Measurements from ENCODE around the gene IGFBP5.

The IGFBP5 gene

GRCh38 chr2:216714376-216714775, 19.0 kb upstream of the IGFBP5 start:
- no peak for DNase-seq (ENCODE audit: low read depth in 2 of 2)

GRCh38 chr2:216713691-216714336, 18.5 kb upstream of the IGFBP5 start:
- no peak for DNase-seq (ENCODE audit: low read depth in 2 of 2)

GRCh38 chr2:216711348-216711747, 16.0 kb upstream of the IGFBP5 start:
- no peak for DNase-seq (ENCODE audit: low read depth in 2 of 2)

GRCh38 chr2:216710551-216711301, 15.4 kb upstream of the IGFBP5 start:
- no peak for DNase-seq (ENCODE audit: low read depth in 2 of 2)

- no peak for DNase-seq (ENCODE audit: low read depth in 2 of 2)
Measured at GRCh38 chr2:216702756-216703155, 7.4 kb upstream of the IGFBP5 start.

GRCh38 chr2:216701544-216701943, 6.2 kb upstream of the IGFBP5 start:
- DNase-seq (ENCODE audit: low read depth in 2 of 2): no peak

GRCh38 chr2:216700781-216701180, 5.4 kb upstream of the IGFBP5 start:
- no peak for DNase-seq (ENCODE audit: low read depth in 2 of 2)

- DNase-seq (ENCODE audit: low read depth in 2 of 2): no peak
Measured at GRCh38 chr2:216700088-216700567, 4.8 kb upstream of the IGFBP5 start.

- no peak for DNase-seq (ENCODE audit: low read depth in 2 of 2)
Measured at GRCh38 chr2:216698895-216699294, 3.5 kb upstream of the IGFBP5 start.

GRCh38 chr2:216698293-216698692, 2.9 kb upstream of the IGFBP5 start:
- no peak for DNase-seq (ENCODE audit: low read depth in 2 of 2)

- no peak for DNase-seq (ENCODE audit: low read depth in 2 of 2)
Measured at GRCh38 chr2:216696751-216697560, 1.6 kb upstream of the IGFBP5 start.

GRCh38 chr2:216696321-216696720, 972 bp upstream of the IGFBP5 start:
- DNase-seq (ENCODE audit: low read depth in 2 of 2): no peak

GRCh38 chr2:216694826-216695217, 527 bp downstream of the IGFBP5 start:
- DNase-seq (ENCODE audit: low read depth in 2 of 2): no peak

- peak in 1 of 2 experiments; percentile 24 for DNase-seq (ENCODE audit: low read depth in 2 of 2)
Measured at GRCh38 chr2:216694082-216694825, 1.1 kb downstream of the IGFBP5 start.

- DNase-seq (ENCODE audit: low read depth in 2 of 2): no peak
Measured at GRCh38 chr2:216693414-216694080, 1.8 kb downstream of the IGFBP5 start.

GRCh38 chr2:216692636-216693413, 2.5 kb downstream of the IGFBP5 start:
- peak; percentile 33 to 73 for DNase-seq (ENCODE audit: low read depth in 2 of 2)

- DNase-seq (ENCODE audit: low read depth in 2 of 2): no peak
Measured at GRCh38 chr2:216690853-216691741, 4.3 kb downstream of the IGFBP5 start.

- no peak for DNase-seq (ENCODE audit: low read depth in 2 of 2)
Measured at GRCh38 chr2:216690456-216690852, 4.9 kb downstream of the IGFBP5 start.

GRCh38 chr2:216689397-216689796, 6.0 kb downstream of the IGFBP5 start:
- DNase-seq (ENCODE audit: low read depth in 2 of 2): no peak
